ENCODE measurements around the gene NARS2.
"Not testable (repeated sequence)": the region's sequence is repeated elsewhere in the genome, so short reads cannot be mapped to it uniquely, and the experiment has no call there.

NARS2 gene

DNA sequence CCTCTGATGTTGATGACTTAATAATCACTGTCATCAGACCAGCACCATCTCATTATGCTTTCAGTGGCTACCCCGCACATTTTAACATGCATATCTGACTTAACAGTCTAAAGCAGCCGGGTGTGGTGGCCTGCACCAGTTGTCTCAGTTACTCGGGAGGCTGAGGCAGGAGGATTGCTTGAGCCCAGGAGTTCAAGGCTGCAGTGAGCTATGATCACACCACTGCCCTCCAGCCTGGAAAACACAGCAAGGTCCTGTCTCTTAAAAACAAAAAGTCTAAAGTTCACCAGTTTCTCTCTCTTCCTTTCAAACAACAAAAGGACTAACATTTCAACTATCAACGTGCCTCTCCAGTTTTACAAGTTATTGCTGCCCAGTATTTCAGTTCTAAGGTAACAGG lies 101.8 kb downstream of the NARS2 start:
- no peak for DNase-seq

DNA sequence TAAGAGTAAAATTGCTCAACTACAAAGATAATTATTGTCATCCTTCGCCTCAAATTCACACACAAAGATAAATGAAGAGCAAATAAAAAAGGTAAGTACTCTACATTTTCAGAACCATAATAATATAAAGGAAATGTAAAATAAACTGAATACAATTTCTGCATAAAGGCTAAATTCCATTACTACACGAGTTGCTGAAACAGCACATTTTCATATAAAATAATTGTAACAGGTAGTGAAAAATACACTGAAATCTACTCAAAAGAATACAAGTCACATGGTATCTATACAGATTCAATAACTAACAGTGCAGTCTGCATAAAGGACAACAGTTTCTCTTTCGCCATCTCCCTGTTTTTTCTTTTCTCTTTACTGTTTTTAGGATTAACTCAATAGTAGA lies 102.3 kb downstream of the NARS2 start:
- no peak for DNase-seq

DNA sequence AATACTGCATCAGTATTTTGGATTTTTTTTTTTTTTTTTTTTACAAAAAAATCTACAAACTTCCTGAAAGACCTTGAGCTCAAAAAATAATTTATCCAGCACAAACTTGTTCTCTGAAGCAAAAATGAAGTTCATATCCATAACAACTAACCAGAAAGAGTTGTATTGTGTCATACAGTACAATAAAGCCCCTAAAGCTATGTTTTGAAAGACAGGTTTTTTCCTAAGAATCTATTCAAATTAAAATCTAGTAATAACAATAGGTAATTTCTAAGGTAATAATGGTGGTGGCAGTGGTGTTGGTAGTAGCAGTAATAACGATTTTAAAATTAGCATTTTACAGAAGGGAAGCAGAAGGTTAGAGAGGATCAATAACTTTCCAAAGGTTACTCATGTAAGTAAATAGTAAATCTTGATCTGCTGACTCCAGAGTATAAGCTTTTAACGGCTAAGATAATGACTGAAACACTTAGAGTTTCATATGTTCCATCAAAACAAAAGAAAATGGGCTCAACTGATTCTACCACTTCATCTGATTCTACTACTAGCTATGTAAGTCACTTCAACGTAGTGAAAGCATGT lies 103.7 kb downstream of the NARS2 start:
- no peak for DNase-seq

DNA sequence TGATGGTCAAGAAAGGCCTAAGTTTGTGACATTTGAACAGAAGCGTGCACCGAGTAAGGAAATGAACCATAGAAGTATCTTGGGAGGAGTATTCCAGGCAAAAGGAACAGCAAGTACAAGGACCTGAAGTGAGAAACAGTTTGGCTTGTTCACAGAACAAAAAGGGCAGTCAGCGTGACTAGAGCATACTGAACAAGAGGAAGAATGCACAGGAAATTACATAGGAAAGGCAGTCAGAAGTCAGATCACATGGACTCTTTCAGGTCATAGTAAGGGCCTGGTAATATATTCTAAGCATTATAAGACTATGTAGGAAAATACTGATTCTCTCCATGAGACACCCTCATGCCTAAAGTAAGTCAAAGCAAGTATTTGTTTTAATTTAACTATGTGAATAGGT lies 104.8 kb downstream of the NARS2 start:
- DNase-seq: peak in 1 of 2 experiments; percentile 4

DNA sequence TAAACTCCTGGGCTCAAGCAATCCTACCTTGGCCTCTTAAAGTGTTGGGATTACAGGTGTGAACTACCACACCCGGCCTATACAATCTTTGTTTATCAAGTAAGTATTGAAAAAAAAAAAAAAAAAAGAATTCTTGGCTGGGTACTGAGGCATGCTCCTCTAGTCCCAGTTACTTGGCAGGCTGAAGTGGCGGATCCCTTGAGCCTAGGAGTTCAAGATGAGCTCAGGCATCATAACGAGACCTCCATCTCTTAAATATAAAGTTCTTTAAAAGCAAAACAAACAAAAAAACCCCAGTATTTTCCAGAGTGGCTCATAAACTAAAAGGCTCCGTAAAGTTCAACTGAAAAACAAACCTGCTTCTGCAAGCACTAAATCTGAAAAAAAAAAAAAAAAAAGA lies 106.7 kb downstream of the NARS2 start:
- DNase-seq: no peak

DNA sequence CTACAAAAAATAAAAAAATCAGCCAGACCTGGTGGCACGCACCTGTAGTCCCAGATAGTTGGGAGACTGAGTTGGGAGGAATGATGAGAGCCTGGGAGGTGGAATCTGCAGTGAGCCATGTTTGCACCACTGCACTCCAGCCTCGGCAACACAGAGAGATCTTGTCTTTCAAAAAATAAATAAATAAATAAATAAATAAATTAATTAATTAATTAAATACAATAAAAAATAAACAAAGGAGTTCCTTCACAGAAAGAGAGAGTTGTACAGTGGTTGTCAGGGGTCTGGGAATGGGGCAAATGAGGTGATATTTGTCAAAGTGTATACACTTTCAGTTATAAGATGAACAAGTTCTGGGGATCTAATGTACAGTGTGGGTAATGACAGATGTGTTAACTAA lies 107.3 kb downstream of the NARS2 start:
- DNase-seq: no peak

DNA sequence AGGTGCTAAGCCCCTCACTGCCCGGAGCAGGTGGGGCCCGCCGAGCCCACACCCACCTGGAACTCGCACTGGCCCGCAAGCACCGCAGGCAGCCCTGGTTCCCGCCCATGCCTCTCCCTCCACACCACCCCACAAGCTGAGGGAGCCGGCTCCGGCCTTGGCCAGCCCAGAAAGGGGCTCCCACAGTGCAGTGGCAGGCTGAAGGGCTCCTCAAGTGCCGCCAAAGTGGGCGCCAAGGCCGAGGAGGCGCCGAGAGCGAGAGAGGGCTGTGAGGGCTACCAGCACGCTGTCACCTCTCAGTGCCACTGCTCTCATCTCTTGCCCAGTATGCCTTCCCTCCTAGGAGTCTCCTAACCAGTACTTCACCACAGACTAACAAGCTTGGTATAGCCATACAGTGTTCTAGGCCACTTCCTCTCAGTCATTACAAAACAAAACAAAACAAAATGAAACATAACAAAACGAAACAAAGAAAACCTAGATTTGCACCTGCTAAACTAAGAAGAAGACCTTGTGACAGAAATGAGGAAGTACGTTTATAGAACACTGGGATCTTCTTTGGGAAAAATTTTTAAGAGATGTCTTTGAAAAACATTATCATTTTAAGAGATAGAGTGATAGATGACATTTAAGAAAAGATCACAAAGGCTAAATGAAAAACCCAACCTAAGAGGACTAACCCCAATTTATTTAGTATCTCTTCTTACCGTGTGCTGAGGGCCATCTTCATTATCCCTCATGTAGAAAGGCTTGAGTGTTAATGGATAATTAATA lies 109.3 kb downstream of the NARS2 start:
- DNase-seq: no peak

DNA sequence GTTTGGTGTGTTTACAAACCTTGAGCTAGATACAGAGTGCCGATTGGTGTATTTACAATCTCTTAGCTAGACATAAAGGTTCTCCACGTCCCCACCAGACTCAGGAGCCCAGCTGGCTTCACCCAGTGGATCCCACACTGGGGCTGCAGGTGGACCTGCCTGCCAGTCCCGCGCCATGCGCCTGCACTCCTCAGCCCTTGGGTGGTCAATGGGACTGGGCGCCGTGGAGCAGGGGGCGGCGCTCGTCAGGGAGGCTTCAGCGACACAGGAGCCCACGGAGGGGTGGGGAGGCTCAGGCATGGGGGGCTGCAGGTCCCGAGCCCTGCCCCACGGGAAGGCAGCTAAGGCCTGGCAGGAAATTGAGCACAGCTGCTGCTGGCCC lies 109.9 kb downstream of the NARS2 start:
- not testable (repeated sequence) for DNase-seq

DNA sequence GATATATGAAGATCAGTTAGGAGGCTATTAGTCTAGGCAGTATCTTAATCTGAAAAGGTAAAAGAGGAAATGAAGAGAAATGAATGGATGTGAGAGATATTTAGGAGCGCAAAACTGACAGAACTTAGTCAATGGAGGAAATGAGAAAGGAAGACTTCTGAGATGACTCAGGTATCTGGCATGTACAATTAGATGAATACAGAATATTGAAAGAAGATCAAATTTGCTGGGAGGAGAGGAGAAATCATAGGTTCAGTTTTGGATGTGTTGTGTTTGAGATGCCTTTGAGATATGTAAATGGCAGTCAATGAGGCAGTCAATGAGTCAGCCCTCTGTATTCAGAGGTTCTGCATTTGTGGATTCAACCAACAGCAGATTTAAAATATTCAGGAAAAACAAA lies 114.2 kb downstream of the NARS2 start:
- no peak for DNase-seq

DNA sequence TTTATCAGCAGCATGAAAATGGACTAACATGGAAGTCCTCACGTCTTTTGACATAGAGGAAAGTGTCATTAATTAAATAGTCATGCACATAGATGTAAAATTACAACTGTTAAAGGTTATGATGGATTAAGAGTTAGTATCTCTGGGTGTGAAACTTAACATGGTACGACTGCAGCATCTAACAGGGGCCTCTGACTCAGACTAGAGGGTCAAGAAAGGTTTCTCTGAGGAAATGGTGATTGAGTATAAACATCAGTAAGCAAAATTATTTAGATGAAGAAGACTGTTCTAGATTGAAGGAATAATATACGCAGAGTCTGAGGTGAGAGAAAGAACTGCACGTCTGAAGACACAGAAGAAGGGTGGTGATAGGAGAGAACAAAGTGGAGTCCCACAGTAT lies 114.9 kb downstream of the NARS2 start:
- DNase-seq: no peak

DNA sequence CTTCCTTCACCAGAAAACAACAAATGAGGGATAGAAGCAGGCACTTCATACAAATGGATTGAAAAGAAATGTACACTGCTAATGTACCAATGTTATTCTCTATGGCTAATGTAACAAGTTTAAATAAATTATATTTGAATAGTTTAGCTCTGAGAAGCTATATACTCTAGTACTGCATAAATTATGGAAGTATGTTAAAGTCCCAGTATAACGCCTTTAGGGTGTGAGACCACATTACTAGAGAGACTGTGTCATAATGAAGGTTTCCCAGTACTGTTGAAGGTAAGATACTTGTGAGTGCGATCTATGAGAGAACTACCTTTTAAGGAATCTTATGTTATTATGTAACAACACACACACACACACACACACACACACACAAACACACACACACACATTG lies 117.2 kb downstream of the NARS2 start:
- no peak for DNase-seq

DNA sequence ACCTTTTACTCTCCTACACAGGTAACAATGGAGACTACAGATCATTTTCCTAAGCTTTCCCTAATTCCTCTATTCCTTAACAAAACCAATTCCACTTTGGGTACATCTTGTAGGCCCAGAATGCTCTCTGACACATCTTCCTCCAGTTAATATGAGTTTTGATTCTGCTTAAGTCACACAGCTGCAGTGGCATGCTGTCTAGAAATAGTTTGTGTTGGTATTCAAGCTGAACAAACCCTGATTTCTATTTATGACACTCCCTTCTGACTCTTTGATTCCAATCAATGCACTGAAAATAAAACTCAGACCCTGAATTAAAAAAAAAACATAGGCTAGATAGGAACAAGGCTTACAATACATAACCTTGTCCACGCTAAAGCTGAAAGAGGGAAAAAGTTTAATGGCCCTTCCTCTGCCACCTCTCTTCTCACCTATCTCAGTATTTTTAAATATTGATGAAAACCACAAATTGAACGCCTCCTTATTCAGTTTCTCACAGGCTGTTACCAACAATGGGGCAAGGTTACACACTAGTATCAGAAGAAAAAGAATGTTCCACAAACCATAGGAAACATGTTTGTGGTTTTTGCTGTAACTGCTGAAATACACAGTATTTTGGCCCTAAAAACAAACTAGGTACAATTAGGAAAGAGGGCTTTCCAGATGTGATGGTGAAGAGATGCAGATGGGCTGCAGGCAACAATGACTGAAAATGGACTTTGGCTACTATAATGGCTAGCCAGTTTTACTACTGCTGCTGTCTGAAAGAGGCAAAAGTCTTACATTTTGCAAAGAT lies 121.3 kb downstream of the NARS2 start:
- no peak for DNase-seq

DNA sequence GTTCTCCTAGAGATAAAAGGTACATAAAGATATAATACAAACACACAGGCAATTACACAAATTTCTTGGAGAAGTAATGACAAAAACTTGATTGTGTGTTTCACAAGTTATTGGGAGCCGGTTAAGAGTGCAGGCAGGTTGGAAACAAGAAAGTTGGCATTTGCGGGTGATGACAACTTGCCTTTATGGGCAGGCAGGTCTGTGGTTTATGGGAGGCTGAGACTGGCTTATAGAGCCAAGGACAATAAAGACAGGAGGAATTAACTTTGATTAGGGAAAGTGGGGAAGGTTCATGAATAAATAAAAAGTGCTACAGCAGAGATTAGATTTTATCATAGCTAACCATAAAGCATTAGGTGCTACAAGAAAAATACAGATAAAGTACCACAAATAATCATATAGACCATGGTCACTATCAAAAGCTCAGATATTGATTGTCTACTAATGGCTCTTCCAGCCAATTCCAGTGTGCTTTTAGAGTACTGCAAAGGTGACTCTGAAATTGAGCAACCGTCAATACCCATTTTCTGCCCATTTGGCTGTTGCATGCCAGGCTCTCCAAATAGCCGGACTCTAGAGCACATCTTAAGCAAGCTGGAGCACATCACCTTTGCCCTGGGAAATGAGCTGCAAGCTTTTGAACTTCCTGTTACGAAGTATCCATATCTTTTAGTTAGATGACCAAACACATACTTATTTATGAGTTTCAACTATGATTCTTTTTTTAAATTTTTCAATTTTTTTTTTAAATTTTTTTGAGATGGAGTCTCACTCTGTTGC lies 123.1 kb downstream of the NARS2 start:
- no peak for DNase-seq

DNA sequence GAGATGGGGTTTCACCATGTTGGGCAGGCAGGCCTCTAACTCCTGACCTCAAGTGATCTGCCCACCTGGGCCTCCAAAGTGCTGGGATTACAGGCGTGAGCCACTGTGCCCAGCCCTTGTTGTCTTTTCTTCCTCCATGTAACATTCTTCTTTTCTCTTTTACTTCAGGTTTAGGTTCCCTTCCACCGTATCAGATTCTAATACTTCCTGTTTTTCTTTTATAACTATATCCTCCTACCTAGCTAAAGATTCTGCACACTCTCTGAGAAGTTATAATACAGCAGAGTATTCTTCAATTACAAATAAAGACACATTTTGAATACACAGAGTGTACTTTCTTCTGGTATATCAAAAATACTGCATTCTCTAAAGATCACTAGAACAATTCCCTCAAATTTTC lies 123.8 kb downstream of the NARS2 start:
- no peak for DNase-seq

DNA sequence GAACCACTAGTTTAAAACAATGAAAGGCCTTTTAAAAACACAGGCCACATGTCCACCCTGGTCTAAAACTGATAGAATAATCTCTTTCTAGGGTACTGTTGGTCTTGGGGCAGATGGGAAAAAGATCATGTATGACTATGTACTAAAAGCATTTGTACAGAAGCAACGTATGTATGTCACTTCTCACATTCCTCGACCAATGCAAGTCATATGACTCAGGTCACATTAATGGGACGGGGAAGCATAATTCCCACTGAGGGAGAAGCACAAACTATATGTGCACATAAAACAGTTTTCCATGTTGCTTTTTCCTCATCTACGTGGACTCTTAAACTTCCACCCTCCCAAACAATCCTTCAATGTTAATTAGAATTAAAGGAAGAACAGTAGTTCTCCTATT lies 124.8 kb downstream of the NARS2 start:
- no peak for DNase-seq

DNA sequence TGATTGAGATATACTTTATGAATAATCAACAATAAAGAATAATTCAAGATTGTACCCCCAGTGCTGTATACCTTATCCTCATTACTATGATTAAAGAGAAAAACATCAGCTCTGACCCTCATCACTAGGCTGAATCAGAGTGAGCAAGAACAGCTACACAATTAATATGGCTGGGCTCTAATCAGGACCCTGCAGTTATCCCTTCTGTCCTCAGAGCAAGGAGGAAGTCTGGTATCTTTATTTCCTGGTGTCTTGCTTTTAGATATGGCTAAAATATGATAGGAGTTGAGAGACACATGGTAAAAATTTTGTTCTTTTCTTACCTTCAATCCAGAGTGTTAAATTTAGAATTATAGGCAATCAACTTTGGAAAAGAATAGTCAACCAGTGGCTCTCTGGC lies 128.5 kb downstream of the NARS2 start:
- no peak for DNase-seq

DNA sequence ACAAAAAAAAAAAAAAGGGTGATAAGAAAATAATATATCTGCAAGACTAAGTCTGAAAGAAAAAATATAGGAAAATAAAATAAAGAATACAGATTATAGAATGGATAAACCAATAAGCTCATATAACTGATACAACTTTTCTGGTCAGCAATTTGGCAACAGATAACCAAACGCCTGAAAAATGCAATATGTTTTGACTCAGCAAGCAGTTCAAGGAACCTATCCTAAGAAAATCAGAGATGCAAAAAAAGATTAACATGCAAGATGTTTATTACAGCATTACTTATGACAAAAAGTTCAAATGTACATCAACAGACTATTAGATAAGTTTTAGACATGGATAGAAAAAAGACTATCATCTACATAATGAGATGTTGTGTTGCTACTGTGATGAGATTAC lies 129.9 kb downstream of the NARS2 start:
- no peak for DNase-seq

DNA sequence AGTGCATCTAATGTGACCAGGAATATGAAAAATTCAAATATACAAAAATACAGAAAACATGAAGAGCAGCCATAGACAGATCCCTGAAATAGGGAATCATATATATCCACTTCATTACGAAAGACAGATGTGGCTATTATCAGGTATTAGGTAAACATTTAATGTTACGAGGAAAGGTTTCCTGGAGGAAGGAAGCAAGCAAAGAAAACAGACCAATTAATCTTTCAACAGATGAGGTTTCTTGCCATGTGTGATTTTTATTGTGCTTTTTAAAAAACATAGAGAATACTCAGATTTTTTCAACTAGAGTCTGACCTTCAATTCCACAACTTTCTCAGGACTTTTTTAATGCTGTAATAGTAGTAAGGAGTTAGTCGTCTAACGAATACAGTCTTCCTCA lies 132.7 kb downstream of the NARS2 start:
- DNase-seq: no peak

DNA sequence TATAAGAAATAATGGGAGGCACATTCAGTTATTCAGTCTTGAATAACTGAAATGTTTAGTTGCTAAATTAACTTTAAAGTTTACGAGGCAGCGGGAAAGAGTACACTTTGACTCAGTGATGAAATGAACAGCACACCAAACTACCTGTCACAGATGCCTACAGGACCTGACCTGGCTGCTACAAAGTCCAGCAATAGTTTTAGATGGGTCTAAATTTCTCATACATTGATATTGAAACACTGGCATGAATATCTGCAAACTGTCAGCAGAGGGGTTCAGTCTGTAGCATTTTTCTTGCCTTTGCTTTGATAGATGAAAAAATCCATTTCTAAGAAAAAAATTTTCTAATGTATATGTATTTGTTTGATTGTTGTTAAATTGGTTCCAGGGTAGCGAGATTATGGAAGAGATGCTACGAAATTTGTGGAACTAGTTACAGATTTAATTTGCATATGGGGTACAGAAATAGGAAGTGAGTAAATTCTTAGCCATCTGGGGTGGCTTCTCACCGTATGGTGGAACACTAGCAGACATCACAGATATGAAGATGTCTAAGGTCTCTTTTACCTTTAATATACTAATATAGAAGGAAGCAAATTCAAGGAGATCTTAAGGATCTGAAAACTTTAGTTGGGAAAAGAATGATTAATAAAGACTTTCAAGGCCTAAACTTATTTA lies 136.2 kb downstream of the NARS2 start:
- DNase-seq: no peak

DNA sequence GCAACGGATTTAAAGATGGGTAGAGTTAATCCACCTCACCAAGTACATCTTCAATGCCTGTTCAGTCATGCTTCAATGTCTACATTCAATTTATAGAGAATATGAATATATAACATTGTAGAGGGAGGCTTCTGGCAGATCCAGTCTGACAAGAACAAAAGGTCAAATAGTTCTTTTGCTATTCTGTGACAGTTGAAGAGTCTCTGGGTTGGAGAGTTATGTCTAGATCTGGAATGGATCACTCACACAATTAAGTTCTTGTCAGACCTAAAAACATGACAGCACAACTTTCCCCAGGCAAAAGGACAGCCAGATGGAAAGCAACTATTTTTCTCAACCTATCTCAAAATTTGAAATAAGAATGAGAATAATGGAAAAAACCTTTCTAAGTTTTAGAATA lies 141.7 kb downstream of the NARS2 start:
- no peak for DNase-seq

DNA sequence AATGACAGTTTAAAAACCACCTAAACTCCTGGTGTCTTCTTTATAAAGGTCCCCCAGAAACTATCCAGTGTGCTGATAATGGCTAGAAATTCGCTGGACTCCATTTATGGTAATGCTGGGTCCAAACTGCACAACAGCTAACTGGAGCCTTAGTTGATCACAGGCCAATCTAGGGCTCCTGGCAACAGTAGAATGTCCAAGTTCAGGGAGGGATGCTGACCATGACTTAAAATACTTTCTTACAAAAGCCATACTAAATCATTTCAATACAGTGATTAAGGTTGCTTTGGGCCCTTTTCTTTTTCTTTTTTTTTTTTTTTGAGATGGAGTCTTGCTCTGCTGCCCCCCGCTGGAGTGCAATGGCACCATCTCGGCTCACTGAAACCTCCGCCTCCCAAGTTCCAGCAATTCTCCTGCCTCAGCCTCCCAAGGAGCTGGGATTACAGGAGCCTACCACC lies 142.6 kb downstream of the NARS2 start:
- peak in 1 of 2 experiments; percentile 9 for DNase-seq

DNA sequence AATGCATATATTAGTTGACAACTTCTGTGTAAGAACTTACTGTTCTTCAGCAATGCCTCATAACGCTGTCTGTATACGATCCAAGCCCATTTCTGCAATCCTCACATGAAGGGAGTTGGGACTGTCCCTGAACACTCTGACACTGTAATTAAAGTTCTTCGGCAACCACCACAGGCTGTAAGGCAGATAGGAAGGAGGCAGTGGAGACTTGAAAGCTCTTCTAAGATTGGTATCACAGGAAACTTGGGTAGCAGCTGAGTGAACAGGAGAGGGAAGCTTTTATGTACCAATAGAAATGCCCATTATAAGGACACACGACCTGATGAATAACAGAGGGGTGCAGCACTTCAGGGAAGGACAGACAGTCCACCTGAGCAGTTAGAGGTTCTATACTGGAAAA lies 145.0 kb downstream of the NARS2 start:
- DNase-seq: no peak

DNA sequence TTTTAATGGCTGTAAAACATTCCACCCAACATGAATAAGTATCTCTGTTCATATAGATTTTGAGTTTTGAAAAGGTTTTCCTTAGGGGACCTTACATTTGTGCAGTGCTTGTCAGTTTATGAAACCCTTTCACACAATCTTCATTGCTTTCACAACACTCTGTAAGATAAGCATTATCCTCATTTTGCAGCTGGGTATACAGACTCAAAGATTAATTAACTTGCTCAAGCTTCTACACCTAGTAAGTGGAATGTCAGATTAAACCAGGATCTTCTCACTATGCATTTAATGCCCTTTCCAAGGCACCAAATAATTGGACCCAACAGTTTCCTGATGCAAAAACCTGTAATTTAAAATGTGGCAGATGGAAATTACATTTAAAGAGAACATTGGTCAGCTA lies 145.5 kb downstream of the NARS2 start:
- no peak for DNase-seq
